Fibroblast of the aortic adventitia (primary cell): Measurements from ENCODE around the gene RNF167. TPM values are rescaled to one million over a fixed set of nuclear protein-coding genes. Genes with fewer than 3 reads are reported as not detected.
"Not testable (repeated sequence)": the region's sequence is repeated elsewhere in the genome, so short reads cannot be mapped to it uniquely, and the experiment has no call there.

Experiments used
- DNase-seq: peaks from one replicate; pipeline ENCODE4 v3.0.0-alpha.2; 2010; ENCODE audit warnings: low read depth
- H3K4me3 ChIP-seq: 2 replicates; pipeline ENCODE4 v1.5.1; 2011; ENCODE audit warnings: low read depth, mild to moderate bottlenecking, control low read depth, low read length, moderate library complexity
- total RNA-seq: library from RNA; depleted of rRNA; stranded (reverse); fragments of >200 nt; gene quantifications from 2 replicates; pipeline ENCODE4 v1.2.3, GENCODE V29; 2012; ENCODE audit warnings: low replicate concordance
- TF ChIP-seq, protein P1 (sequence below): IDR thresholded peaks from 2 replicates; pipeline ENCODE4 v1.5.1; 2011; ENCODE audit warnings: mild to moderate bottlenecking, low read length, control low read depth, inconsistent platforms; ENCODE audit not compliant: insufficient read depth

The RNF167 gene
- total RNA-seq, 1 donor, result 26.4 TPM

DNA sequence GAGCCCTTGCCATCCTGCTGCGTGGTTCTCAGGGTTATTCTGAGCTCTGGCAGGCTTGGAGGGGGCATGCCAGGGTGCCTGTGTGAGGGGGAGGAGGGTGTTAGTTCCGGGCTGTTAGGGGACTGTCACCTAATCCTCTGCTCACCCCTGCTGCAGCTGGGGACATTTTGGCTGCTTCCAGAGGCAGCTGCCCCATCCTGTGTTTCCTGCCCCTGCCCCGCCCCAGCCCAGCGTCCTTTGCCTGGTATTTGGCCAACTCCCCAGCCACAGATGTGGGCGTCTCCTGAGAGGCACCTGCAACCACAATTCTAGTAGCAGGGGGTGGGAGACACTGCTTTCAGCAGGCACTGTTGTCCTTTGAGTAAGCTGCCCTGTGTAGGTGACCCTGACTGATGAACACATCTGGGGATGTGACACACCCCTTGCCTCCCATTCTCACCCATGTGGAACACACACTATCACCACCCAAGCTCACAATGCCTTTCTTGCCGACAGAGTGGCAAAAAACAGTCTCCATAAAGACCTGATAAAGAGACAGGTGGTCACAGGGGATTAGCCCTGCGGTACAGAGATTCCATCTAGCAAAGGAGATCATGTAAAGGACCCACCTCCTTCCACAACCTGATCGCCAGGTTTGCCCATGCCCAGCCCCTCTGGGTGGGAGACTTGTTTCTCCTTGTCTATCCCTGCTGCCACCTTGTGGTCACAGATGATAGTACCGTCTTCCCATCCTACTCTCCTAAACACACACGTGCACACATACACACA lies 36.8 kb upstream of the RNF167 start, which contains the start of gene CHRNE:
Gene CHRNE, minus strand, starts transcription at position 48 of the 768 bp plus-strand sequence. Its CDS starts 35 bp downstream, at position 13.
- DNase-seq, result peak; percentile 84
- TF ChIP-seq, protein P1, sequence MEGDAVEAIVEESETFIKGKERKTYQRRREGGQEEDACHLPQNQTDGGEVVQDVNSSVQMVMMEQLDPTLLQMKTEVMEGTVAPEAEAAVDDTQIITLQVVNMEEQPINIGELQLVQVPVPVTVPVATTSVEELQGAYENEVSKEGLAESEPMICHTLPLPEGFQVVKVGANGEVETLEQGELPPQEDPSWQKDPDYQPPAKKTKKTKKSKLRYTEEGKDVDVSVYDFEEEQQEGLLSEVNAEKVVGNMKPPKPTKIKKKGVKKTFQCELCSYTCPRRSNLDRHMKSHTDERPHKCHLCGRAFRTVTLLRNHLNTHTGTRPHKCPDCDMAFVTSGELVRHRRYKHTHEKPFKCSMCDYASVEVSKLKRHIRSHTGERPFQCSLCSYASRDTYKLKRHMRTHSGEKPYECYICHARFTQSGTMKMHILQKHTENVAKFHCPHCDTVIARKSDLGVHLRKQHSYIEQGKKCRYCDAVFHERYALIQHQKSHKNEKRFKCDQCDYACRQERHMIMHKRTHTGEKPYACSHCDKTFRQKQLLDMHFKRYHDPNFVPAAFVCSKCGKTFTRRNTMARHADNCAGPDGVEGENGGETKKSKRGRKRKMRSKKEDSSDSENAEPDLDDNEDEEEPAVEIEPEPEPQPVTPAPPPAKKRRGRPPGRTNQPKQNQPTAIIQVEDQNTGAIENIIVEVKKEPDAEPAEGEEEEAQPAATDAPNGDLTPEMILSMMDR, result peak; percentile 83
- H3K4me3 ChIP-seq, result no peak within 1 kb of the TSS

DNA sequence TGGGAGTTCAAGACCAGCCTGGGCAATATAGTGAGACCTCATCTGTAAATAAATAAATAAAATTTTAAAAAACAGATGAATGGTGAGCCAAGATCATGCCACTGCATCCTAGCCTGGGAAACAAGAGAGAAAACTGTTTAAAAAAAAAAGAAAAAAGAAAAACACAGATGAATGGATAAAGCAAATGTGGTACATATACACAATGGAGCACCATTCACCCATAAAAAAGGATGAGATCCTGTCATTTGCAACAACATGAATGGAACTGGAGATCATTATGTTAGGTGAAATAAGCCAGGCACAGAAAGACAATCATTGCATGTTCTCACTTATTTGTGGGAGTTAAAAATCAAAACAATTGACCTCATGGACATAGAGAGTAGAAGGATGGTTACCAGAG lies 33.4 kb upstream of the RNF167 start:
- not testable (repeated sequence) for H3K4me3 ChIP-seq, DNase-seq

DNA sequence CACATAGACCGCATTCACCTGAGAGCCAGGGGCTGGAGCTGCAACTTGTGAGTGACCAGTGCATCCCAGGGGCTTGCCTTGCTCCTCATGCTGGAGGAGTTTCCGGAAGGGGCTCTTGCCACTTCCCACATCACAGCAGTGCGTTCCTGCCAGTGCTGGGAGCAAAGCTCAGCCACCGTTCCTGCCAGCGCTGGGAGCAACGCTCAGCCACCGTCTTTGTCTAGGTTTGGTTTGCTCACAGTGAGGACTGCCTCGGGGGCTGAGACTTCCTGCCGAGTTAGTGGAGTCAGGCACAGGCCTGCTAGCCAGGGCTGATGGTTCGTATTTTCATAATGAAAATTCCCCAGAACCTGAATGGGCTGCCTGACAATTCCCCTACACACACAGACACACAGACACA lies 31.8 kb upstream of the RNF167 start:
- H3K4me3 ChIP-seq, result no peak overlapping the region
- peak; percentile 18 for DNase-seq
- TF ChIP-seq, protein P1, result no peak

GRCh38 chr17:4908711-4909496 lies 31.2 kb upstream of the RNF167 start:
- TF ChIP-seq, protein P1, result peak; percentile 88
- DNase-seq, result peak; percentile 96
- H3K4me3 ChIP-seq, result no peak overlapping the region

DNA sequence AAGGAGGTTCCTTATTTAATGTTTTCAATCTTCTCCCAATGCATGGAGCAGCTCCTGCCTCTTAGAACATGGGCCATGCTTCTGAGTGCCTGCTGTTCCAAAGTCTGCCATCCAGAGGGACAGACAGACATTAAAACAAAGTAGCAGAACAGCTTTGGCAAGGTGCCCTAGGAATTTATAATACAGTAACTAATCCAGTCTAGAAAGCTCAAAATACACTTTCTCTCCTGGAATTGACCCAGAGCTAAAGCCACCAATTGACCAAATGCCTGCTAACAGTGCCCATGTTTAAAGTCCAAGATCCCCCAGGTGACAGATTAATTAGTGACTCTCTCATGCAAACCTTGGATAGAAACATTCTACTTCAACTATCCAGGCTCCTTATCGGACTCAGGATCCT lies 26.1 kb upstream of the RNF167 start:
- no peak overlapping the region for H3K4me3 ChIP-seq
- TF ChIP-seq, protein P1, result no peak
- DNase-seq, result peak; percentile 32

- DNase-seq, H3K4me3 ChIP-seq: not testable (repeated sequence)
These were observed 25.5 kb upstream of the RNF167 start for GRCh38 chr17:4914551-4914950.

DNA sequence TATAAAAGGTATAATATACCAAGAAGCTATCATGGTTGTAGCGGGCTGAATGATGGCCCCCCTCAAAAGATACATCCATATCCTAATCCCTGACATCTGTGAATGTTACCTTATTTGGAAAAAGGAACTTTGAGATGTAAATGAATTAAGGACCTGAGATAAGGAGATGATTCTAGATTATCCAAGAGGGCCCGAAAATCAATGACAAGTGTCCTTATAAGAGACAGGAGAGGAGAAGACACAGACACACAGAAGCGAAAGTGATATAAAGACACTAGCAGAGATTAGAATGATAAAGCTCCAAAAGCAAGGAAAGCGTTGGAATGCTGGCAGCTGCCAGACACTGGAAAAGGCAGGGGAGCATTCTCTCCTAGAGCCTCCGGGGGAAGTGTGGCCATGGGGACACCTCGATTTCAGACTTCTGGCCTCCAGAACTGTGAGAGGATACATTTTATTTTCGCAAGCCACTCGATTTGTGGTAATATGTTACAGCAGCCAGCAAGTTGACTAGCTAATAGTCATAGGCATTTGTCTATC lies 20.5 kb upstream of the RNF167 start:
- H3K4me3 ChIP-seq, result no peak overlapping the region
- no peak for DNase-seq
- TF ChIP-seq, protein P1, result no peak
